GM12892 (cell line): ENCODE results near the gene HSPH1.

Experiments
- POLR2A ChIP-seq: IDR thresholded peaks from 2 replicates; pipeline ENCODE4 v1.6.1; 2011; ENCODE audit warnings: low read depth, low read length, control low read depth
- POLR2AphosphoS5 ChIP-seq: IDR thresholded peaks from 2 replicates; pipeline ENCODE4 v1.6.1; 2011; ENCODE audit warnings: low read depth, low read length, control low read depth
- TAF1 ChIP-seq: IDR thresholded peaks from 2 replicates; pipeline ENCODE4 v1.6.1; 2011; ENCODE audit warnings: low read depth, mild to moderate bottlenecking, control low read depth, low read length, borderline replicate concordance

GRCh38 chr13:31090961-31091624 is 70.6 kb downstream of the HSPH1 start:
- TF ChIP-seq POLR2AphosphoS5 (no peak), POLR2A (no peak), TAF1 (no peak)
